KOPT-K1 (cell line): ENCODE results near the gene CYP3A7.
"Not testable (repeated sequence)": the region's sequence is repeated elsewhere in the genome, so short reads cannot be mapped to it uniquely, and the experiment has no call there.

Experiments used
- H3K27ac ChIP-seq: fragments of 200-600 bp; sonication (generic); 2 replicates; pipeline ENCODE4 v1.5.1; 2016; ENCODE audit warnings: antibody characterized with exemption, mild to moderate bottlenecking, low read depth, low read length; ENCODE audit not compliant: poor library complexity, severe bottlenecking
- H3K36me3 ChIP-seq: fragments of 200-600 bp; sonication (generic); 2 replicates; pipeline ENCODE4 v1.5.1; 2017; ENCODE audit warnings: antibody characterized with exemption, mild to moderate bottlenecking, low read length, moderate library complexity; ENCODE audit not compliant: insufficient read depth
- H3K9me3 ChIP-seq: fragments of 200-600 bp; sonication (generic); 2 replicates; pipeline ENCODE4 v1.5.1; 2017; ENCODE audit warnings: antibody characterized with exemption, low read length, mild to moderate bottlenecking; ENCODE audit not compliant: insufficient read depth, poor library complexity, severe bottlenecking

CYP3A7 gene

GRCh38 chr7:99677013-99677647 is 57.9 kb downstream of the CYP3A7 start:
- Histone ChIP-seq H3K9me3 (peaks cover 5% of the 10 kb centered on the region), H3K36me3 (no peaks in the 10 kb centered on the region), H3K27ac (no peak overlapping the region)

GRCh38 chr7:99674995-99675742 is 59.8 kb downstream of the CYP3A7 start:
- Histone ChIP-seq H3K9me3 (no peaks in the 10 kb centered on the region), H3K27ac (no peak overlapping the region), H3K36me3 (no peaks in the 10 kb centered on the region)

- Histone ChIP-seq H3K9me3 (no peaks in the 10 kb centered on the region), H3K27ac (no peak overlapping the region), H3K36me3 (no peaks in the 10 kb centered on the region)
Measured at GRCh38 chr7:99672573-99672972, 62.4 kb downstream of the CYP3A7 start.

GRCh38 chr7:99669782-99670181 is 65.2 kb downstream of the CYP3A7 start:
- Histone ChIP-seq H3K9me3 (no peaks in the 10 kb centered on the region), H3K36me3 (no peaks in the 10 kb centered on the region), H3K27ac (no peak overlapping the region)

GRCh38 chr7:99668541-99668940 is 66.5 kb downstream of the CYP3A7 start:
- Histone ChIP-seq H3K9me3 (no peaks in the 10 kb centered on the region), H3K36me3 (no peaks in the 10 kb centered on the region), H3K27ac (no peak overlapping the region)

GRCh38 chr7:99667179-99667578 is 67.8 kb downstream of the CYP3A7 start:
- H3K9me3 ChIP-seq, result no peaks in the 10 kb centered on the region
- H3K36me3 ChIP-seq, result no peaks in the 10 kb centered on the region
- no peak overlapping the region for H3K27ac ChIP-seq

GRCh38 chr7:99666013-99666395 is 69.0 kb downstream of the CYP3A7 start:
- no peaks in the 10 kb centered on the region for H3K9me3 ChIP-seq
- peaks cover 6% of the 10 kb centered on the region for H3K36me3 ChIP-seq
- H3K27ac ChIP-seq, result no peak overlapping the region

- Histone ChIP-seq H3K9me3 (no peaks in the 10 kb centered on the region), H3K27ac (no peak overlapping the region)
Measured at GRCh38 chr7:99665312-99666012, 69.5 kb downstream of the CYP3A7 start.

GRCh38 chr7:99657879-99658278 is 77.1 kb downstream of the CYP3A7 start:
- not testable (repeated sequence) for H3K36me3 ChIP-seq, H3K9me3 ChIP-seq, H3K27ac ChIP-seq

More at GRCh38 chr7:99665312-99666012, 69.5 kb downstream of the CYP3A7 start:
- peaks cover 7% of the 10 kb centered on the region for H3K36me3 ChIP-seq
